ENCODE data around the gene POU2F1.

Gene POU2F1

DNA sequence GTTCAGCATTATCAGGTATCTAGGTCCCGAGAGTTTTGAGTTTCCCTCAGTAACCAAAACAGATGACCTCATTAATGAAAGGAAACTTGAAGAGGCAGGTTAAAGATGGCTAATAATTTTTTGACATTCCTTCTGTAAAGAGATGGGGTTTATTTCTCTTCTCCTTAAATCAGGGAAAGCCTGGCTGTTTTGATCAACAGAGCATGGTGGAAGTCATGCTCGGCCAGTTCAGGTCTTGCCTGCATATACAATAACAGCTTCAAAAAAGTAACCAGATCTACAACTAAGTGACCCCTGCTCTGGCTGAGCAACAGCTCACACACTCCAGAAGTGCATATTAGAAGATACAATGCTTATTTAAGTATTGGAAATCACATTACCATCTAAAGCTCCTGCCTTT lies 36.6 kb upstream of the POU2F1 start:
- no peak overlapping the region for H3K4me3 ChIP-seq (ENCODE audit: low read depth, low read length)
- TF ChIP-seq, protein P1, sequence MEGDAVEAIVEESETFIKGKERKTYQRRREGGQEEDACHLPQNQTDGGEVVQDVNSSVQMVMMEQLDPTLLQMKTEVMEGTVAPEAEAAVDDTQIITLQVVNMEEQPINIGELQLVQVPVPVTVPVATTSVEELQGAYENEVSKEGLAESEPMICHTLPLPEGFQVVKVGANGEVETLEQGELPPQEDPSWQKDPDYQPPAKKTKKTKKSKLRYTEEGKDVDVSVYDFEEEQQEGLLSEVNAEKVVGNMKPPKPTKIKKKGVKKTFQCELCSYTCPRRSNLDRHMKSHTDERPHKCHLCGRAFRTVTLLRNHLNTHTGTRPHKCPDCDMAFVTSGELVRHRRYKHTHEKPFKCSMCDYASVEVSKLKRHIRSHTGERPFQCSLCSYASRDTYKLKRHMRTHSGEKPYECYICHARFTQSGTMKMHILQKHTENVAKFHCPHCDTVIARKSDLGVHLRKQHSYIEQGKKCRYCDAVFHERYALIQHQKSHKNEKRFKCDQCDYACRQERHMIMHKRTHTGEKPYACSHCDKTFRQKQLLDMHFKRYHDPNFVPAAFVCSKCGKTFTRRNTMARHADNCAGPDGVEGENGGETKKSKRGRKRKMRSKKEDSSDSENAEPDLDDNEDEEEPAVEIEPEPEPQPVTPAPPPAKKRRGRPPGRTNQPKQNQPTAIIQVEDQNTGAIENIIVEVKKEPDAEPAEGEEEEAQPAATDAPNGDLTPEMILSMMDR (conservative IDR thresholded peaks at IDR 0.05; ENCODE audit: low read depth, low read length) = no peak

GRCh38 chr1:167185062-167185461 lies 35.6 kb upstream of the POU2F1 start:
- TF ChIP-seq, protein P1 (conservative IDR thresholded peaks at IDR 0.05; ENCODE audit: low read depth, low read length) = no peak
- no peak for DNase-seq (ENCODE audit: low read depth)
- H3K4me3 ChIP-seq (ENCODE audit: low read depth, low read length) = no peak overlapping the region

More for the DNA sequence above, 36.6 kb upstream of the POU2F1 start:
- DNase-seq (ENCODE audit: low read depth) = no peak

- no peak for DNase-seq (ENCODE audit: low read depth)
- TF ChIP-seq, protein P1 (conservative IDR thresholded peaks at IDR 0.05; ENCODE audit: low read depth, low read length) = no peak
- H3K4me3 ChIP-seq (ENCODE audit: low read depth, low read length) = no peak overlapping the region
Observed at GRCh38 chr1:167185974-167186657, 34.6 kb upstream of the POU2F1 start.

- no peak overlapping the region for H3K4me3 ChIP-seq (ENCODE audit: low read depth, low read length)
- no peak for DNase-seq (ENCODE audit: low read depth)
- TF ChIP-seq, protein P1 (conservative IDR thresholded peaks at IDR 0.05; ENCODE audit: low read depth, low read length) = no peak
Observed at GRCh38 chr1:167186771-167187170, 33.9 kb upstream of the POU2F1 start.

- no peak for DNase-seq (ENCODE audit: low read depth)
- no peak overlapping the region for H3K4me3 ChIP-seq (ENCODE audit: low read depth, low read length)
- TF ChIP-seq, protein P1 (conservative IDR thresholded peaks at IDR 0.05; ENCODE audit: low read depth, low read length) = no peak
Observed at GRCh38 chr1:167190747-167191237, 29.9 kb upstream of the POU2F1 start.

GRCh38 chr1:167191958-167192357 lies 28.7 kb upstream of the POU2F1 start:
- no peak for DNase-seq (ENCODE audit: low read depth)
- TF ChIP-seq, protein P1 (conservative IDR thresholded peaks at IDR 0.05; ENCODE audit: low read depth, low read length) = no peak
- no peak overlapping the region for H3K4me3 ChIP-seq (ENCODE audit: low read depth, low read length)

- no peak for DNase-seq (ENCODE audit: low read depth)
- TF ChIP-seq, protein P1 (conservative IDR thresholded peaks at IDR 0.05; ENCODE audit: low read depth, low read length) = no peak
- no peak overlapping the region for H3K4me3 ChIP-seq (ENCODE audit: low read depth, low read length)
Observed at GRCh38 chr1:167194182-167194581, 26.5 kb upstream of the POU2F1 start.
